ENCODE results near the gene SPATA9. TPM values are rescaled to one million over a fixed set of nuclear protein-coding genes. Genes with fewer than 3 reads are reported as not detected.

SPATA9 gene
- total and polyA plus RNA-seq, 2 of the 13 experiments (the other 11 are each of a cell fraction or from before 2014, with no cell fraction given), result not detected

DNA sequence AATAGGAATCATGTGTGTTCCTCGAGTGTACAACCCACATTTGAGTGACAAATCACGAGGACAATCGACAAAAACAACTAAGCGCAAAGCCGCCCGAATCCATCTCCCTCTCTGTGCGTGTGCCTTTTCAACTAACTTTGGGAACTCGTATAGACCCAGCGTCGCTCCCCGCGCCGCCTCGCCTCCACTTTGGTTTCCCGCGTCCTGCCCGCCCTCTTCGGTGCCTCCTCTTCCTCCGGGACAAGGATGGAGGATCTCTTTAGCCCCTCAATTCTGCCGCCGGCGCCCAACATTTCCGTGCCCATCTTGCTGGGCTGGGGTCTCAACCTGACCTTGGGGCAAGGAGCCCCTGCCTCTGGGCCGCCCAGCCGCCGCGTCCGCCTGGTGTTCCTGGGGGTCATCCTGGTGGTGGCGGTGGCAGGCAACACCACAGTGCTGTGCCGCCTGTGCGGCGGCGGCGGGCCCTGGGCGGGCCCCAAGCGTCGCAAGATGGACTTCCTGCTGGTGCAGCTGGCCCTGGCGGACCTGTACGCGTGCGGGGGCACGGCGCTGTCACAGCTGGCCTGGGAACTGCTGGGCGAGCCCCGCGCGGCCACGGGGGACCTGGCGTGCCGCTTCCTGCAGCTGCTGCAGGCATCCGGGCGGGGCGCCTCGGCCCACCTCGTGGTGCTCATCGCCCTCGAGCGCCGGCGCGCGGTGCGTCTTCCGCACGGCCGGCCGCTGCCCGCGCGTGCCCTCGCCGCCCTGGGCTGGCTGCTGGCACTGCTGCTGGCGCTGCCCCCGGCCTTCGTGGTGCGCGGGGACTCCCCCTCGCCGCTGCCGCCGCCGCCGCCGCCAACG, 62.5 kb downstream of the SPATA9 start, which contains the start of gene GPR150 (continued):
- TF ChIP-seq, protein P1, sequence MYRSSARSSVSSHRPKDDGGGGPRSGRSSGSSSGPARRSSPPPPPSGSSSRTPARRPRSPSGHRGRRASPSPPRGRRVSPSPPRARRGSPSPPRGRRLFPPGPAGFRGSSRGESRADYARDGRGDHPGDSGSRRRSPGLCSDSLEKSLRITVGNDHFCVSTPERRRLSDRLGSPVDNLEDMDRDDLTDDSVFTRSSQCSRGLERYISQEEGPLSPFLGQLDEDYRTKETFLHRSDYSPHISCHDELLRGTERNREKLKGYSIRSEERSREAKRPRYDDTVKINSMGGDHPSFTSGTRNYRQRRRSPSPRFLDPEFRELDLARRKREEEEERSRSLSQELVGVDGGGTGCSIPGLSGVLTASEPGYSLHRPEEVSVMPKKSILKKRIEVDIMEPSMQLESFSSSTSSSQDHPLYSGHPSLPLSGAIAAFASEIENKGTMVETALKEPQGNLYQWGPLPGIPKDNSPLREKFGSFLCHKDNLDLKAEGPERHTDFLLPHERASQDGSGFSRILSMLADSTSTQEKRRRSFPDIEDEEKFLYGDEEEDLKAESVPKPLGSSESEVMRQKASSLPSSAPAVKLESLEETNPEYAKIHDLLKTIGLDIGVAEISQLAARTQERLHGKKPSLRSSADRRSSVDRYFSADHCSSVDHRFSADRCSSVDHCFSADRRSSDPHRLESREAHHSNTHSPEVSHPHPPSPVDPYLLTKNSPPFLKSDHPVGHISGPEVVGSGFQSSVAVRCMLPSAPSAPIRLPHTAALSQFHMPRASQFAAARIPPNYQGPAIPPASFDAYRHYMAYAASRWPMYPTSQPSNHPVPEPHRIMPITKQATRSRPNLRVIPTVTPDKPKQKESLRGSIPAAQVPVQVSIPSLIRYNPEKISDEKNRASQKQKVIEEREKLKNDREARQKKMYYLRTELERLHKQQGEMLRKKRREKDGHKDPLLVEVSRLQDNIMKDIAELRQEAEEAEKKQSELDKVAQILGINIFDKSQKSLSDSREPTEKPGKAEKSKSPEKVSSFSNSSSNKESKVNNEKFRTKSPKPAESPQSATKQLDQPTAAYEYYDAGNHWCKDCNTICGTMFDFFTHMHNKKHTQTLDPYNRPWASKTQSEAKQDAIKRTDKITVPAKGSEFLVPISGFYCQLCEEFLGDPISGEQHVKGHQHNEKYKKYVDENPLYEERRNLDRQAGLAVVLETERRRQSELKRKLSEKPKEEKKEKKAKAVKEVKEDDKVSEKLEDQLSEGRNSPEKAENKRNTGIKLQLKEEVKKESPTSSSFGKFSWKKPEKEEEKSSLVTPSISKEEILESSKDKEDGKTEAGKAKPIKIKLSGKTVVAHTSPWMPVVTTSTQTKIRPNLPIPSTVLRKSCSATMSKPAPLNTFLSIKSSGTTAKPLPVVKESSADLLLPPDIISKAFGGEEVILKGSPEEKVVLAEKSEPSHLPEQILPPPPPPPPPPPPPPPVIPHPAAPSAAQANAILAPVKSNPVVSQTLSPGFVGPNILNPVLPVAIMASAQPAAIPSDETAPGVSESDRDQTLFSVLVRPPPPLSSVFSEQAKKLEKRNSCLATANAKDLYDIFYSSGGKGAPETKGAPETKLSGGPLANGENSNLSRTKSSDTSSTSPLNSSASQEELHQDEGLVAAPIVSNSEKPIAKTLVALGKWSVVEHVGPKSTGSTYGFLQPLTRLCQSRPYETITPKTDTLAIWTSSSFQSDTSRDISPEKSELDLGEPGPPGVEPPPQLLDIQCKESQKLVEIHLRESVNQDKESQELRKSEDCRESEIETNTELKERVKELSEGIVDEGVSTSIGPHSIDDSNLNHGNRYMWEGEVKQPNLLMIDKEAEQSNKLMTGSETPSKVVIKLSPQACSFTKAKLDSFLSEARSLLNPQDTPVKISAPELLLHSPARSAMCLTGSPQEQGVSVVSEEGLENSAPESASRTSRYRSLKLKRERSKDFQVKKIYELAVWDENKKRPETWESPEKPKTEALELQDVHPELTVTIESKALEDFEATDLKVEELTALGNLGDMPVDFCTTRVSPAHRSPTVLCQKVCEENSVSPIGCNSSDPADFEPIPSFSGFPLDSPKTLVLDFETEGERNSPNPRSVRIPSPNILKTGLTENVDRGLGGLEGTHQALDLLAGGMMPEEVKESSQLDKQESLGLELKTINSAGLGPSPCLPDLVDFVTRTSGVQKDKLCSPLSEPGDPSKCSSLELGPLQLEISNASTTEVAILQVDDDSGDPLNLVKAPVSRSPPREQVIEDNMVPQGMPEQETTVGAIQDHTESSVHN (CRISPR knock-in tag; IDR thresholded peaks at IDR 0.05), result no peak
- TF ChIP-seq RFXAP (CRISPR knock-in tag; IDR thresholded peaks at IDR 0.05; ENCODE audit: borderline replicate concordance), result no peak
- 0 out of 2 replicates have a peak, but pooled peaks have one; percentile 3 for TF ChIP-seq REPIN1 (CRISPR knock-in tag; IDR thresholded peaks at IDR 0.05; ENCODE audit: borderline replicate concordance, low read depth)
- TF ChIP-seq, protein P2, sequence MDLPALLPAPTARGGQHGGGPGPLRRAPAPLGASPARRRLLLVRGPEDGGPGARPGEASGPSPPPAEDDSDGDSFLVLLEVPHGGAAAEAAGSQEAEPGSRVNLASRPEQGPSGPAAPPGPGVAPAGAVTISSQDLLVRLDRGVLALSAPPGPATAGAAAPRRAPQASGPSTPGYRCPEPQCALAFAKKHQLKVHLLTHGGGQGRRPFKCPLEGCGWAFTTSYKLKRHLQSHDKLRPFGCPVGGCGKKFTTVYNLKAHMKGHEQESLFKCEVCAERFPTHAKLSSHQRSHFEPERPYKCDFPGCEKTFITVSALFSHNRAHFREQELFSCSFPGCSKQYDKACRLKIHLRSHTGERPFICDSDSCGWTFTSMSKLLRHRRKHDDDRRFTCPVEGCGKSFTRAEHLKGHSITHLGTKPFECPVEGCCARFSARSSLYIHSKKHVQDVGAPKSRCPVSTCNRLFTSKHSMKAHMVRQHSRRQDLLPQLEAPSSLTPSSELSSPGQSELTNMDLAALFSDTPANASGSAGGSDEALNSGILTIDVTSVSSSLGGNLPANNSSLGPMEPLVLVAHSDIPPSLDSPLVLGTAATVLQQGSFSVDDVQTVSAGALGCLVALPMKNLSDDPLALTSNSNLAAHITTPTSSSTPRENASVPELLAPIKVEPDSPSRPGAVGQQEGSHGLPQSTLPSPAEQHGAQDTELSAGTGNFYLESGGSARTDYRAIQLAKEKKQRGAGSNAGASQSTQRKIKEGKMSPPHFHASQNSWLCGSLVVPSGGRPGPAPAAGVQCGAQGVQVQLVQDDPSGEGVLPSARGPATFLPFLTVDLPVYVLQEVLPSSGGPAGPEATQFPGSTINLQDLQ (CRISPR knock-in tag; IDR thresholded peaks at IDR 0.05), result no peak
- 0 out of 2 replicates have a peak, but pooled peaks have one; percentile 24 for TF ChIP-seq ZNF136 (CRISPR knock-in tag; IDR thresholded peaks at IDR 0.05; ENCODE audit: low read depth)
- peak; percentile 29; the same call in 1 of the 2 replicates for TF ChIP-seq KDM3A (CRISPR knock-in tag; IDR thresholded peaks at IDR 0.05; ENCODE audit: low read depth)
- no peak; the same call in 1 of the 2 replicates for TF ChIP-seq SALL1 (CRISPR knock-in tag; IDR thresholded peaks at IDR 0.05)
- TF ChIP-seq MTF1 (CRISPR knock-in tag; IDR thresholded peaks at IDR 0.05), result no peak
- 0 out of 2 replicates have a peak, but pooled peaks have one; percentile 50 for TF ChIP-seq ZNF564 (CRISPR knock-in tag; IDR thresholded peaks at IDR 0.05)
- TF ChIP-seq, protein P3, sequence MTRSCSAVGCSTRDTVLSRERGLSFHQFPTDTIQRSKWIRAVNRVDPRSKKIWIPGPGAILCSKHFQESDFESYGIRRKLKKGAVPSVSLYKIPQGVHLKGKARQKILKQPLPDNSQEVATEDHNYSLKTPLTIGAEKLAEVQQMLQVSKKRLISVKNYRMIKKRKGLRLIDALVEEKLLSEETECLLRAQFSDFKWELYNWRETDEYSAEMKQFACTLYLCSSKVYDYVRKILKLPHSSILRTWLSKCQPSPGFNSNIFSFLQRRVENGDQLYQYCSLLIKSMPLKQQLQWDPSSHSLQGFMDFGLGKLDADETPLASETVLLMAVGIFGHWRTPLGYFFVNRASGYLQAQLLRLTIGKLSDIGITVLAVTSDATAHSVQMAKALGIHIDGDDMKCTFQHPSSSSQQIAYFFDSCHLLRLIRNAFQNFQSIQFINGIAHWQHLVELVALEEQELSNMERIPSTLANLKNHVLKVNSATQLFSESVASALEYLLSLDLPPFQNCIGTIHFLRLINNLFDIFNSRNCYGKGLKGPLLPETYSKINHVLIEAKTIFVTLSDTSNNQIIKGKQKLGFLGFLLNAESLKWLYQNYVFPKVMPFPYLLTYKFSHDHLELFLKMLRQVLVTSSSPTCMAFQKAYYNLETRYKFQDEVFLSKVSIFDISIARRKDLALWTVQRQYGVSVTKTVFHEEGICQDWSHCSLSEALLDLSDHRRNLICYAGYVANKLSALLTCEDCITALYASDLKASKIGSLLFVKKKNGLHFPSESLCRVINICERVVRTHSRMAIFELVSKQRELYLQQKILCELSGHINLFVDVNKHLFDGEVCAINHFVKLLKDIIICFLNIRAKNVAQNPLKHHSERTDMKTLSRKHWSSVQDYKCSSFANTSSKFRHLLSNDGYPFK (CRISPR knock-in tag; IDR thresholded peaks at IDR 0.05; ENCODE audit: borderline replicate concordance), result 0 out of 2 replicates have a peak, but pooled peaks have one; percentile 33
- TF ChIP-seq ZNF670 (CRISPR knock-in tag; IDR thresholded peaks at IDR 0.05; ENCODE audit: borderline replicate concordance), result no peak
- peak; percentile 10; the same call in 1 of the 2 replicates for TF ChIP-seq NCOA2 (CRISPR knock-in tag; IDR thresholded peaks at IDR 0.05)
- TF ChIP-seq ZNF75D (CRISPR knock-in tag; IDR thresholded peaks at IDR 0.05; ENCODE audit: borderline replicate concordance), result no peak
- TF ChIP-seq KAT2B (IDR thresholded peaks at IDR 0.05; ENCODE audit: borderline replicate concordance, low read depth, low read length), result no peak
